GM12892 (cell line): ENCODE data around the gene SHROOM3.

Source experiments
- POLR2A ChIP-seq: IDR thresholded peaks from 2 replicates; pipeline ENCODE4 v1.6.1; 2011; ENCODE audit warnings: low read depth, low read length, control low read depth
- POLR2AphosphoS5 ChIP-seq: IDR thresholded peaks from 2 replicates; pipeline ENCODE4 v1.6.1; 2011; ENCODE audit warnings: low read depth, low read length, control low read depth
- TAF1 ChIP-seq: IDR thresholded peaks from 2 replicates; pipeline ENCODE4 v1.6.1; 2011; ENCODE audit warnings: low read depth, mild to moderate bottlenecking, control low read depth, low read length, borderline replicate concordance

DNA sequence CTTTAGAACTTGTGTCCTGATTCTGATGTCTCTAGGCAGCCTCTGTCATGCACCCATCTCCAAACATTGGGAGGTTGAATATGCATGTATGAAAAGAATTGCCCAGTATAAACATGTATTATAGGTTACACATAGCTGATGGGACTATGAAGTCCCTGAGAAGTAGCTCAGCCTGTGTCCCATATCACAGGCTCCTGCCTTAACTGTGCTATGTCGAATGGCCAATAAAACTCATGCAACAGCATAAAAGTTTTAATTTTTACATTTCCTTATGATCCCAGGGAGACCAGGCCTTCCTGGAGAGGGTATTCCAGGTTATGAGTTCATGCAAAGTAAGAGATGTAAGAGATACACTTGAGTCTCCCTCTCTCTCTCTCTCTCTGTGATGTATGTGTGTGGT is 217.4 kb downstream of the SHROOM3 start:
- no peak for TF ChIP-seq POLR2A
- TF ChIP-seq TAF1: no peak
- TF ChIP-seq POLR2AphosphoS5: no peak
